Transverse colon (tissue), 4 donors: Measurements from ENCODE around the gene DCP1B.

Source experiments
- CTCF ChIP-seq, 5 experiments: fragments of 200-600 bp in 3 of 5; fragments of 450-650 bp in 2 of 5; sonication (generic) in 3 of 5; IDR thresholded peaks; 1 replicate in 2 of 5; 2 replicates in 3 of 5; pipeline ENCODE4 v1.5.1; 2016 to 2017; ENCODE audit warnings: antibody characterized with exemption in 5 of 5, inconsistent platforms in 3 of 5, mild to moderate bottlenecking in 2 of 5, moderate library complexity in 1 of 5
- EP300 ChIP-seq: sonication (generic); formaldehyde crosslinking; IDR thresholded peaks from one replicate; pipeline ENCODE4 v1.6.1; 2017; ENCODE audit warnings: antibody characterized with exemption, low read depth
- POLR2A ChIP-seq: fragments of 450-650 bp; IDR thresholded peaks from one replicate; pipeline ENCODE4 v1.6.1; 2016; ENCODE audit warnings: antibody characterized with exemption, mild to moderate bottlenecking, moderate library complexity
- POLR2AphosphoS5 ChIP-seq, 3 donors: sonication (generic); formaldehyde crosslinking; IDR thresholded peaks; one replicate each; pipeline ENCODE4 v1.6.1; 2016; ENCODE audit warnings: antibody characterized with exemption in 3 of 3

- no peak for TF ChIP-seq CTCF (IDR thresholded peaks at IDR 0.05)
- no peak for TF ChIP-seq POLR2A
- TF ChIP-seq EP300: no peak
- peak in 1 of 3 donors; percentile 8 for TF ChIP-seq POLR2AphosphoS5 (IDR thresholded peaks at IDR 0.05)
These were observed 34.8 kb upstream of the DCP1B start for GRCh38 chr12:2039034-2039433.
